ENCODE data around the gene PIK3CD.
"Not testable (repeated sequence)": the region's sequence is repeated elsewhere in the genome, so short reads cannot be mapped to it uniquely, and the experiment has no call there.

PIK3CD gene

GRCh38 chr1:9711466-9712020 lies 60.0 kb downstream of the PIK3CD start:
- Histone ChIP-seq H3K27ac (ENCODE audit: low read depth, low read length) (no peak overlapping the region), H3K36me3 (ENCODE audit: control insufficient read depth, insufficient read depth, low read length) (0 out of 2 replicates have a peak, but pooled peaks cover 10% of the 10 kb centered on the region), H3K9ac (ENCODE audit: low read depth, low read length) (no peak overlapping the region), H3K27me3 (ENCODE audit: control insufficient read depth, insufficient read depth, low read length) (no peaks in the 10 kb centered on the region), H3K9me3 (ENCODE audit: control insufficient read depth, insufficient read depth, low read length) (no peaks in the 10 kb centered on the region), H3K4me3 (ENCODE audit: low read depth, low read length) (no peak overlapping the region), H3K4me1 (ENCODE audit: control insufficient read depth, insufficient read depth, low read length) (peaks cover 21% of the 10 kb centered on the region)

- not testable (repeated sequence) for H3K9ac ChIP-seq (ENCODE audit: low read depth, low read length); H3K27me3 ChIP-seq (ENCODE audit: control insufficient read depth, insufficient read depth, low read length); H3K27ac ChIP-seq (ENCODE audit: low read depth, low read length); H3K9me3 ChIP-seq (ENCODE audit: control insufficient read depth, insufficient read depth, low read length); H3K4me3 ChIP-seq (ENCODE audit: low read depth, low read length)
- Histone ChIP-seq H3K4me1 (ENCODE audit: control insufficient read depth, insufficient read depth, low read length) (peaks cover 31% of the 10 kb centered on the region), H3K36me3 (ENCODE audit: control insufficient read depth, insufficient read depth, low read length) (0 out of 2 replicates have a peak, but pooled peaks cover 11% of the 10 kb centered on the region)
Measured at GRCh38 chr1:9712767-9713166, 61.2 kb downstream of the PIK3CD start.

GRCh38 chr1:9714257-9714718 lies 62.8 kb downstream of the PIK3CD start:
- Histone ChIP-seq H3K9me3 (ENCODE audit: control insufficient read depth, insufficient read depth, low read length) (no peaks in the 10 kb centered on the region), H3K9ac (ENCODE audit: low read depth, low read length) (no peak overlapping the region), H3K27ac (ENCODE audit: low read depth, low read length) (peak overlapping the region; percentile 80), H3K4me3 (ENCODE audit: low read depth, low read length) (no peak overlapping the region), H3K36me3 (ENCODE audit: control insufficient read depth, insufficient read depth, low read length) (peaks cover 18% of the 10 kb centered on the region), H3K27me3 (ENCODE audit: control insufficient read depth, insufficient read depth, low read length) (no peaks in the 10 kb centered on the region), H3K4me1 (ENCODE audit: control insufficient read depth, insufficient read depth, low read length) (peaks cover 32% of the 10 kb centered on the region)

GRCh38 chr1:9715536-9716226 lies 64.2 kb downstream of the PIK3CD start:
- Histone ChIP-seq H3K4me3 (ENCODE audit: low read depth, low read length) (no peak overlapping the region), H3K27ac (ENCODE audit: low read depth, low read length) (peak overlapping the region; percentile 80), H3K9ac (ENCODE audit: low read depth, low read length) (0 out of 2 replicates have a peak overlapping the region, but pooled peaks have one; percentile 14), H3K27me3 (ENCODE audit: control insufficient read depth, insufficient read depth, low read length) (no peaks in the 10 kb centered on the region), H3K9me3 (ENCODE audit: control insufficient read depth, insufficient read depth, low read length) (no peaks in the 10 kb centered on the region), H3K36me3 (ENCODE audit: control insufficient read depth, insufficient read depth, low read length) (peaks cover 21% of the 10 kb centered on the region), H3K4me1 (ENCODE audit: control insufficient read depth, insufficient read depth, low read length) (peaks cover 32% of the 10 kb centered on the region)

GRCh38 chr1:9716404-9717192 lies 65.1 kb downstream of the PIK3CD start:
- Histone ChIP-seq H3K27ac (ENCODE audit: low read depth, low read length) (peak overlapping the region; percentile 63), H3K4me1 (ENCODE audit: control insufficient read depth, insufficient read depth, low read length) (peaks cover 38% of the 10 kb centered on the region), H3K4me3 (ENCODE audit: low read depth, low read length) (no peak overlapping the region), H3K9me3 (ENCODE audit: control insufficient read depth, insufficient read depth, low read length) (no peaks in the 10 kb centered on the region), H3K36me3 (ENCODE audit: control insufficient read depth, insufficient read depth, low read length) (peaks cover 15% of the 10 kb centered on the region), H3K9ac (ENCODE audit: low read depth, low read length) (no peak overlapping the region), H3K27me3 (ENCODE audit: control insufficient read depth, insufficient read depth, low read length) (no peaks in the 10 kb centered on the region)

- no peaks in the 10 kb centered on the region for H3K27me3 ChIP-seq (ENCODE audit: control insufficient read depth, insufficient read depth, low read length)
- H3K36me3 ChIP-seq (ENCODE audit: control insufficient read depth, insufficient read depth, low read length), result peaks cover 18% of the 10 kb centered on the region
- peaks cover 39% of the 10 kb centered on the region for H3K4me1 ChIP-seq (ENCODE audit: control insufficient read depth, insufficient read depth, low read length)
- H3K9me3 ChIP-seq (ENCODE audit: control insufficient read depth, insufficient read depth, low read length), result no peaks in the 10 kb centered on the region
- peak overlapping the region; percentile 63 for H3K27ac ChIP-seq (ENCODE audit: low read depth, low read length)
- no peak overlapping the region for H3K4me3 ChIP-seq (ENCODE audit: low read depth, low read length)
- no peak overlapping the region for H3K9ac ChIP-seq (ENCODE audit: low read depth, low read length)
Measured at GRCh38 chr1:9717193-9718005, 65.9 kb downstream of the PIK3CD start.

- H3K4me3 ChIP-seq (ENCODE audit: low read depth, low read length), result no peak overlapping the region
Measured at GRCh38 chr1:9718006-9718680, 66.6 kb downstream of the PIK3CD start.

GRCh38 chr1:9719978-9720722 lies 68.6 kb downstream of the PIK3CD start:
- Histone ChIP-seq H3K4me3 (ENCODE audit: low read depth, low read length) (no peak overlapping the region), H3K9ac (ENCODE audit: low read depth, low read length) (no peak overlapping the region), H3K27ac (ENCODE audit: low read depth, low read length) (no peak overlapping the region), H3K9me3 (ENCODE audit: control insufficient read depth, insufficient read depth, low read length) (no peaks in the 10 kb centered on the region; the same call in 1 of the 2 replicates), H3K36me3 (ENCODE audit: control insufficient read depth, insufficient read depth, low read length) (peaks cover 37% of the 10 kb centered on the region), H3K4me1 (ENCODE audit: control insufficient read depth, insufficient read depth, low read length) (peaks cover 21% of the 10 kb centered on the region), H3K27me3 (ENCODE audit: control insufficient read depth, insufficient read depth, low read length) (no peaks in the 10 kb centered on the region)

More at GRCh38 chr1:9718006-9718680, 66.6 kb downstream of the PIK3CD start:
- Histone ChIP-seq H3K27me3 (ENCODE audit: control insufficient read depth, insufficient read depth, low read length) (no peaks in the 10 kb centered on the region), H3K36me3 (ENCODE audit: control insufficient read depth, insufficient read depth, low read length) (peaks cover 26% of the 10 kb centered on the region), H3K4me1 (ENCODE audit: control insufficient read depth, insufficient read depth, low read length) (peaks cover 36% of the 10 kb centered on the region), H3K9me3 (ENCODE audit: control insufficient read depth, insufficient read depth, low read length) (no peaks in the 10 kb centered on the region; the same call in 1 of the 2 replicates), H3K27ac (ENCODE audit: low read depth, low read length) (peak overlapping the region; percentile 63), H3K9ac (ENCODE audit: low read depth, low read length) (no peak overlapping the region)

- H3K27me3 ChIP-seq (ENCODE audit: control insufficient read depth, insufficient read depth, low read length), result no peaks in the 10 kb centered on the region
- peaks cover 37% of the 10 kb centered on the region for H3K36me3 ChIP-seq (ENCODE audit: control insufficient read depth, insufficient read depth, low read length)
- H3K27ac ChIP-seq (ENCODE audit: low read depth, low read length), result no peak overlapping the region
- peaks cover 18% of the 10 kb centered on the region; the same call in 1 of the 2 replicates for H3K4me1 ChIP-seq (ENCODE audit: control insufficient read depth, insufficient read depth, low read length)
- H3K9me3 ChIP-seq (ENCODE audit: control insufficient read depth, insufficient read depth, low read length), result no peaks in the 10 kb centered on the region; the same call in 1 of the 2 replicates
- no peak overlapping the region for H3K4me3 ChIP-seq (ENCODE audit: low read depth, low read length)
- H3K9ac ChIP-seq (ENCODE audit: low read depth, low read length), result no peak overlapping the region
Measured at GRCh38 chr1:9720785-9721605, 69.5 kb downstream of the PIK3CD start.
